MCF 10A (cell line): Measurements from ENCODE around the gene EMX2. TPM values are rescaled to one million over a fixed set of nuclear protein-coding genes. Genes with fewer than 3 reads are reported as not detected.

Source experiments
- BruUV-seq: library from RNA; stranded (reverse); fragments of 400-500 nt; replicated peaks from 2 replicates; lab custom pipeline; 2021; lab: Mats Ljungman, UMichigan
- CTCF ChIA-PET: fragments of 300-600 bp; sonication (Branson Sonifier 250); formaldehyde crosslinking; extraction: SDS; loops from one replicate; lab custom pipeline; 2021; ENCODE audit warnings: antibody characterized with exemption, inconsistent platforms; lab: Yijun Ruan, JAX
- POLR2A ChIA-PET: fragments of 300-600, 350-650 bp; sonication (Branson Sonifier 250); formaldehyde crosslinking; extraction: SDS; loops from one replicate; lab custom pipeline; 2020; ENCODE audit warnings: antibody characterized with exemption, inconsistent platforms; lab: Yijun Ruan, JAX
- DNase-seq: peaks from one replicate; pipeline ENCODE4 v3.0.0-alpha.2; 2018; ENCODE audit not compliant: unreplicated experiment
- H3K27ac Mint-ChIP-seq: one replicate; pipeline ENCODE4 v1.8.0; 2022; ENCODE audit warnings: mild to moderate bottlenecking, low read depth, mixed read lengths; ENCODE audit not compliant: unreplicated experiment
- H3K27me3 Mint-ChIP-seq: one replicate; pipeline ENCODE4 v1.8.0; 2022; ENCODE audit warnings: mixed read lengths; ENCODE audit not compliant: insufficient read depth, unreplicated experiment
- H3K36me3 Mint-ChIP-seq: one replicate; pipeline ENCODE4 v1.8.0; 2022; ENCODE audit warnings: mild to moderate bottlenecking, moderate library complexity, mixed read lengths; ENCODE audit not compliant: insufficient read depth, unreplicated experiment
- H3K4me1 Mint-ChIP-seq: one replicate; pipeline ENCODE4 v1.8.0; 2022; ENCODE audit warnings: mixed read lengths; ENCODE audit not compliant: insufficient read depth, unreplicated experiment
- H3K4me3 Mint-ChIP-seq: one replicate; pipeline ENCODE4 v1.8.0; 2022; ENCODE audit warnings: mild to moderate bottlenecking, moderate library complexity, mixed read lengths; ENCODE audit not compliant: unreplicated experiment
- H3K9me3 Mint-ChIP-seq: one replicate; pipeline ENCODE4 v1.8.0; 2022; ENCODE audit warnings: mixed read lengths; ENCODE audit not compliant: unreplicated experiment
- intact Hi-C: fragments of 100-400 bp; cut with micrococcal nuclease; formaldehyde crosslinking; loops from 2 replicates; pipeline ENCODE4 v1.14.1; 2022
- total RNA-seq: library from RNA; stranded (reverse); gene quantifications from 2 replicates; pipeline ENCODE4 v1.2.3, GENCODE V29; 2022
- TF ChIP-seq, protein P1 (sequence below): fragments of 200-600 bp; IDR thresholded peaks from one replicate; pipeline ENCODE4 v1.8.0; 2022; ENCODE audit warnings: antibody characterized with exemption, mild to moderate bottlenecking; ENCODE audit not compliant: unreplicated experiment

Gene EMX2
- total RNA-seq, 1 experiment from 2014 or later: not detected

GRCh38 chr10:117533507-117534281 lies 8.9 kb upstream of the EMX2 start:
- no peaks in the 10 kb centered on the region for H3K4me1 Mint-ChIP-seq
- no TSS peak for BruUV-seq
- H3K9me3 Mint-ChIP-seq: no peaks in the 10 kb centered on the region
- H3K27ac Mint-ChIP-seq: no peak overlapping the region
- POLR2A ChIA-PET: no interaction called here
- H3K4me3 Mint-ChIP-seq: no peak overlapping the region
- DNase-seq: no peak
- CTCF ChIA-PET: interaction anchor here (1.0 to 1.8 kb wide), 6 partner anchors 37 to 710 kb away, joined by 3 to 5 read pairs (median 3); no protein-coding TSS in a partner anchor
- H3K27me3 Mint-ChIP-seq: peaks cover 58% of the 10 kb centered on the region
- no peaks in the 10 kb centered on the region for H3K36me3 Mint-ChIP-seq
- intact Hi-C loops: loop anchor here (10.0 kb wide), 2 partner anchors 151 to 281 kb away; no protein-coding TSS in a partner anchor
- TF ChIP-seq, protein P1, sequence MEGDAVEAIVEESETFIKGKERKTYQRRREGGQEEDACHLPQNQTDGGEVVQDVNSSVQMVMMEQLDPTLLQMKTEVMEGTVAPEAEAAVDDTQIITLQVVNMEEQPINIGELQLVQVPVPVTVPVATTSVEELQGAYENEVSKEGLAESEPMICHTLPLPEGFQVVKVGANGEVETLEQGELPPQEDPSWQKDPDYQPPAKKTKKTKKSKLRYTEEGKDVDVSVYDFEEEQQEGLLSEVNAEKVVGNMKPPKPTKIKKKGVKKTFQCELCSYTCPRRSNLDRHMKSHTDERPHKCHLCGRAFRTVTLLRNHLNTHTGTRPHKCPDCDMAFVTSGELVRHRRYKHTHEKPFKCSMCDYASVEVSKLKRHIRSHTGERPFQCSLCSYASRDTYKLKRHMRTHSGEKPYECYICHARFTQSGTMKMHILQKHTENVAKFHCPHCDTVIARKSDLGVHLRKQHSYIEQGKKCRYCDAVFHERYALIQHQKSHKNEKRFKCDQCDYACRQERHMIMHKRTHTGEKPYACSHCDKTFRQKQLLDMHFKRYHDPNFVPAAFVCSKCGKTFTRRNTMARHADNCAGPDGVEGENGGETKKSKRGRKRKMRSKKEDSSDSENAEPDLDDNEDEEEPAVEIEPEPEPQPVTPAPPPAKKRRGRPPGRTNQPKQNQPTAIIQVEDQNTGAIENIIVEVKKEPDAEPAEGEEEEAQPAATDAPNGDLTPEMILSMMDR: no peak

DNA sequence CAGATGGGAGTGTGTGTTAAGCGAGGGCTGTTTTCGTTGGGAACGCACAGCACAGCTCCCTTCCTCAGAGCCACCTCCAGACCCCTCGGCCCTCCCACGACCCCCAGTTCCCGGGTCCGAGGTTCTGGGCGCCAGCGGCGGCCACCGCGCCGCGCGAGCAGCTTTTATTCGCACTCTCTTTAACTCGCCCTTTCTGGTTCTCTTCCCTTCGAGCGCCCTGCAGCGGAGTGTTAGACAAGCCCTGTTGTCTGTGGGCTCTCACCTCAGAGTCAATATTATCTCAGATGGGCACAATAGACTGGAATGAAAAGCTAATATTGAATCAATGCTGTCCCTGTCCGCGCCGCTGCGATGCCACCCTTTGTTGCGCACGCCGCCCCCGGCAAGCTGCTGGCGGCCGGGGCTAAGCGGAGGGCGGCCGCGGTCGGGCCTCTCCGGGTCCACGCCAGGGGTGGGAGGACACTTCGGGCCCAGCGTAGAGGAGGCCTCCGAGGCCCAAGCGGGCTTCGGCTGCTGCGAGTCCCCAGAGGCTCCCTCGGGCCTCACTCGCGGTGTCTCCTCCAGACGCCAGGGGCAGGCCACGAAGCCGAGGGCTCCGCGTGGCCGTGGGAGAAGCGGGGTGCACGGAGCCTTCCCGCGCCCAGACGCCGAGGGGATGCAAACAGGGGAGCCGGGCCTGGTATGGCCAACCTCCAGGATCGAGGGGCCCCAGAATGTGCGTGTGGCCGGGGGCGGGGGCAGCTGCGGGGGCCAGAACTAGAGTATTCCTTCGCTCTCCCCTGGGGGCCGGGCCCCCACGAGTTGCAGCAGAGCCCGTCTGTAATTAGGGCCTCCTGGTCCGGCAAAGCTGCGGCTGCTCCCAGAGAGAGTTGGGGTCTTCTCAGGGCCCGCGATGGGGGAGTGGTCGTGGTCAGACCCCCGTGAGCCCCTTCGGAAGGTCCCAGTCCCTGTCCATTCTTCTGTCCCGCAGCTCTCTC lies 7.9 kb upstream of the EMX2 start:
- H3K27me3 Mint-ChIP-seq: peaks cover 58% of the 10 kb centered on the region
- H3K36me3 Mint-ChIP-seq: no peaks in the 10 kb centered on the region
- intact Hi-C loops: loop anchor here (5.0 to 10.0 kb wide), 5 partner anchors 150 to 573 kb away; partner anchors contain the start of gene RAB11FIP2
- no TSS peak for BruUV-seq
- no peaks in the 10 kb centered on the region for H3K4me1 Mint-ChIP-seq
- no peak overlapping the region for H3K27ac Mint-ChIP-seq
- no peak overlapping the region for H3K4me3 Mint-ChIP-seq
- ChIA-PET CTCF (interaction anchor here (0.7 to 1.2 kb wide), 5 partner anchors 201 to 710 kb away, joined by 3 read pairs; no protein-coding TSS in a partner anchor), POLR2A (no interaction called here)
- TF ChIP-seq, protein P1: no peak
- DNase-seq: no peak
- no peaks in the 10 kb centered on the region for H3K9me3 Mint-ChIP-seq

- H3K36me3 Mint-ChIP-seq: no peaks in the 10 kb centered on the region
- peaks cover 52% of the 10 kb centered on the region for H3K27me3 Mint-ChIP-seq
- H3K27ac Mint-ChIP-seq: peak overlapping the region; percentile 42
- H3K4me3 Mint-ChIP-seq: peak overlapping the region; percentile 66
- H3K9me3 Mint-ChIP-seq: no peaks in the 10 kb centered on the region
- intact Hi-C loops: loop anchor here (5.0 to 10.0 kb wide), 5 partner anchors 149 to 572 kb away; partner anchors contain the start of gene RAB11FIP2
- no TSS peak for BruUV-seq
- TF ChIP-seq, protein P1: no peak
- POLR2A ChIA-PET: no interaction called here
- no peak for DNase-seq
- CTCF ChIA-PET: interaction anchor here (0.7 to 2.0 kb wide), 2 partner anchors 709 to 724 kb away, joined by 3 to 6 read pairs; no protein-coding TSS in a partner anchor
- H3K4me1 Mint-ChIP-seq: no peaks in the 10 kb centered on the region
Measured at GRCh38 chr10:117535298-117536071, 7.1 kb upstream of the EMX2 start.
